PC-9 (cell line): ENCODE results near the gene SDCBP2.

Experiments used
- CTCF ChIP-seq: fragments of 200-600 bp; sonication (generic); conservative IDR thresholded peaks from 2 replicates; pipeline ENCODE4 v1.6.1; 2017; ENCODE audit warnings: mixed run types, antibody characterized with exemption, mild to moderate bottlenecking, moderate library complexity
- EZH2 ChIP-seq: fragments of 200-600 bp; sonication (generic); IDR thresholded peaks from 2 replicates; pipeline ENCODE4 v1.8.0; 2017; ENCODE audit warnings: antibody characterized with exemption, low read depth

- no peak for TF ChIP-seq CTCF
- no peak for TF ChIP-seq EZH2
Measured at GRCh38 chr20:1337441-1337840, 8.5 kb upstream of the SDCBP2 start.
